COLO668 (cell line): ENCODE measurements around the gene ACTN2.

Source experiments
- DNase-seq: peaks from one replicate; lab custom pipeline; 2025; ENCODE audit not compliant: unreplicated experiment; lab: John Stamatoyannopoulos, UW

The ACTN2 gene

DNA sequence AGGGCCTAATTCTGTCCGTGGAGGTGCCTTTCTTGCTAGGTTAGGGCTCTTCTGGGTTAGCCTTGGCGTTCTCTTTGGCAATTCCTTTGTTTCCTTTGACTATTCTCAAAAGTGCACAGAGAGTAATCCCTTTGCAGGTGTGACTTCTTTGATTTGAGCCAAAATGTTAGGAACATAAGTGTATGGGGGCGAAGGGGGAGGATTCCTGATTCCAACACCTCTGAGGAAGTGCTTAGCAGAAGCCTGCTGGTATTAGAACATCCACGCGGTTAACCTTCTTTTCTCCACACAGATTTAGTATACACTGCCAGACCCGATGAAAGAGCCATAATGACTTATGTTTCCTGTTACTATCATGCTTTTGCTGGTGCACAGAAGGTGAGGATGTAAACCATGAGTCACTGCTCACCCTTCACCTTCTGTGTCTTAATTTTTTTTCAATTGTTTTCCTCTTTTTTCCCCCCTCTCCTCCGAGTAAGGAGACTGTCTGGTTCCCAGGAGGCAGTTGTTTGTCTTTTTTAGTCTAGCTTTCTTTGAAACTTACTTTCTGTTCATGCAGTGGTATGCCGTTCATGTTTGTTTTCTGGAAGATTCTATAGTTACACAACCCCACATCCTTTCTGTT is 48.0 kb downstream of the ACTN2 start:
- DNase-seq = no peak

DNA sequence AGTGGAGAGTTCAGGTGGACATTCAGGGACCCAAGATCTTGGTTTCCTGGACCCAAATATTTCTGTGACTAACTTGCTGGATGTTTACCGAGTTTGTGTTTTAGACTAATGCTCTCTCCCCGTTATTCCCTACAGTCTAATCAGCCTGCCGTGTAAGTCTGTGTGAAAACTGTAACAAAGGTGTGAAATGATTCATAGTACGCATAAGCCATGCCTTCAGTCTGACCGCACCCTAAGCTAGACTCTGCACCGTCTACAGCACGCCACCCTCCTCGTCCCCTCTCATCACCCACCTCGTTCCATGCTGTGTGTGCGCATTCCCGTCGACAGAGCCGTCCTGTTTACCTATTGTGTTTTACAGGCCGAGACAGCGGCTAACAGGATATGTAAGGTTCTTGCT is 50.5 kb downstream of the ACTN2 start:
- DNase-seq = no peak

DNA sequence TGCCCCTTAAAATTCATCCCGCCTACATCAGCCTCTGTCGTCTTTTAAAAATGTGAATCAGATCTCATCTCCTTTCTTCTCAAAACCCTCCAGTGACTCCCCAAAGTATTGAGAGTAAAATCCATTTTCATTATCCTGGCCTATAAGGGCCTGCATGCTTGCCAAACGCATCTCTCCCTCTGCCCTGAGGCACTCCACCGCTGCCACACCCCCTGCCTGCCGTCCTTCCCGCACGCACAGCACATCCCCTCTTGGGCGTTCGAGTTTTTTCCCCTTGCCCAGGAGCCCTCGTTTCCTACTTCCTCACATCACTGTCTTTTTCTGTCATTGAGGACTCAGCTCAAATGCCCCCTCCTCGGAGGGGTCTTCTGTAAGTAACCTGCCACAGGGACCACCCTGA is 55.5 kb downstream of the ACTN2 start:
- DNase-seq = no peak

DNA sequence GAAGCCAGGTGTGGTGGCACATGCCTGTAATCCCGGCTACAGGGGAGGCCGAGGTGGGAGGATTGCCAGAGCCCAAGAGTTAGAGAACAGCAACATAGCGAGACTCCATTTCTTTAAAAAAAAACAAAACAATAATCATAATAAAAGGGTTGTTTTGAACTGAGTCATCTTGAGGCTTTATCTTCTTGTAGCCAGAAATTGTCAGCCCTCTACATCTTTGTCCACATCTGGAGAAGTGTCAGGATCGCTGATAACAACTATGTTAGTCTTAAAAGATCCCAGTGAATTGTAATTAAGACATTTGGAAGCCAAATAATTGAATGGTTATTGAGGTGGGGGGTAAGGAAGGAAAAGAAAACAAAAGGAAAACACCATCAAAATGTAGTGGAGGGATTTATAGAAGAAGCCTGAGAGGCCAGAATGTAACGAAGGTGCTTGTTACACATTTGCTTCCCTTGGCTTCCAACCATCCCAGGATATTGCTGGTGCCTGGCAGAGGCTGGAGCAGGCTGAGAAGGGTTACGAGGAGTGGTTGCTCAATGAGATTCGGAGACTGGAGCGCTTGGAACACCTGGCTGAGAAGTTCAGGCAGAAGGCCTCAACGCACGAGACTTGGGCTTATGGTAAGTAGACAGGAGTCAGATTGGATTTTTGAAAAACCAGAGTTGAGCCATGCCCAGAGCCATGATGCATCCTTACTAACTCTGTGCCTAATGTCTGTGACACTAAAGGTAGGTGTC is 56.3 kb downstream of the ACTN2 start:
- DNase-seq = no peak

- DNase-seq = no peak
These were observed 58.2 kb downstream of the ACTN2 start for GRCh38 chr1:236744533-236744932.

DNA sequence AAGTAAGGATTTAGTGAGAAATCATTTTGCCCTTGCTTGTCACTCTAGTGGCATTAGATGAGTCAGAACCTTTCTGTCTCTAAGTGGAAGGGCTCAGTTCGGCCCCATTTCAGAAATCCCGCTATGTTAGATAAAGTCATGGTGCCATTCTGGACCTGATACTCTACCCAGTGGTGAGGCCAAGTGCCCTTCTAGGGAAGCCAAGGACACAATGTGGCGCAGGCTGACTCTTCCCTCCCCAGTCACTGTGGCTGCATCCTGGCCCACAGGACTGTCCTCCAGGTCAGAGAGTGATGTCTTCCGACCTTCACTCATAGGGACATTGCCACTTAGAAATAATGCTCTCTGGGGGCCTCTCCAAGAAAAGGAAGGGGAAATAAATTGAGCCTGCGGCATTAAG is 60.5 kb downstream of the ACTN2 start:
- no peak for DNase-seq

DNA sequence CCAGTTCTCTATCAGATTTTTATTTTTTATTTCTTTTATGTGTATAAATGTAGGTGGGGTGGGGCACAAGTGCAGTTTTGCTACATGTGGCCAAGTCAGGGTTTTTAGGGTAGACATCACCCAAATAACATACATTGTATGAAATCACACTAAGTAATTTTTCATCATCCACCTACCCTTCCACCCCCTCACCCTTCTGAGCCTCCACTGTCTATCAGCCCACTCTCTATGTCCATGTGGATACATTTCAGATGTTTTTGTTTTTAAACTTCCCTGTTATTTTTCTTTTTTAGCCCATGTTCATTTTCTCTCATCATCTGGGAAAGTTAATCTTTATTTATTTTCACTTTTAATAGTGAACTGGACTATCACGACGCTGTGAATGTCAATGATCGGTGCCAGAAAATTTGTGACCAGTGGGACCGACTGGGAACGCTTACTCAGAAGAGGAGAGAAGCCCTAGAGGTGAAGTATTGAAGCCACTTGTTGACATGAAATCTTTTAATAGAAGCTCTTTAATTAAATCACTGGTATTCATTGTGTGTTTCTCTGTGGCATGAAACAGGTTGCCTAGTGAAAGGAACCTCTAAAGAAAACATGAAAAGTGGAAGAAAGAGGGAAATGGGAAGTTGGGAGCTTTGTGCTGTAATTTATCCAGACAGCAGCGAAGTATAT is 61.1 kb downstream of the ACTN2 start:
- no peak for DNase-seq

DNA sequence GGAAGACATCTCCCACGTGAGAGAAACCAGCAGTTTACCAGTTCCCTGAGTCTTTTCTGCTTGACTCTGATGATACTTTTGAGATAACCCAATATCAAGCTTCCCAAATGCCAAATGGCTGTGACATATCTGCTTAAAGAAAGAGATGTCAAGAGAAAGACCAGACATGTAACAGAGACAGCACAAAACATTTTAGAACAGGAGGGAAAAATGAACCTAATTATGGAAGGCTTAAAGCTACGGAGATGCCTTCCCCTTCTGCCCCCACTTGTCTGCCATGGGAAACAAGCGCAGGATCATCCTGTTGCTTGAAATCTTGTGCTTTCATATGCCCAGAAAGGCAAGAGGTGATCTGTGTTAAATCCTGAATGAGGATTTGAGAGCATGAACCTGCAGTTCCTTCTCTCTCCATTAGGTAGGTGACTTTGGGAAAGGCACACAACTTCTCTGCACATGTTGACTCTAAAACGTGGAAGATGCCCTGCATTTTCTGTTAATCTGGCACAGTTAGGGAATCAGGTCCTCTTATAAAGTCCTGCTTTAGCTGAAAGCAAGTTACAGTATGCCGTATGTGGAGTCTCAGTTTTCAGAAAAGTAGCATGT is 62.1 kb downstream of the ACTN2 start:
- DNase-seq = no peak

DNA sequence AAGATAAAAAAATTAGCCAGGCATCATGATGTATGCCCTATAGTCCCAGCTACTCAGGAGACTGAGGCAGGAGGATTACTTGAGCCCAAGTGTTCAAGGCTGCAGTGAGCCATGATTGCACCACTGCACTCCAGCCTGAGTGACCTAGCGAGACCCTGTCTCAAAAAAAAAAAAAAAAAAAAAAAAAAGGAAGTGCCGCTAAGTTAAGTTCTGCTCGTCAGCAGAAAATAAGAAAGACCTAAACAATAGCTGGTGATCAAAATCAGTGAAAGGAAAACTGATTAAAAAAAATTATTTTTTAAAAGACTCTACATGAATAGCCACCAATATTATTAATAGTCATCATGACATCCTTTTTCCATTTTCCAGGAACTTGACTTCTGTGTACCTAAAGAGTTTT is 64.6 kb downstream of the ACTN2 start:
- no peak for DNase-seq

DNA sequence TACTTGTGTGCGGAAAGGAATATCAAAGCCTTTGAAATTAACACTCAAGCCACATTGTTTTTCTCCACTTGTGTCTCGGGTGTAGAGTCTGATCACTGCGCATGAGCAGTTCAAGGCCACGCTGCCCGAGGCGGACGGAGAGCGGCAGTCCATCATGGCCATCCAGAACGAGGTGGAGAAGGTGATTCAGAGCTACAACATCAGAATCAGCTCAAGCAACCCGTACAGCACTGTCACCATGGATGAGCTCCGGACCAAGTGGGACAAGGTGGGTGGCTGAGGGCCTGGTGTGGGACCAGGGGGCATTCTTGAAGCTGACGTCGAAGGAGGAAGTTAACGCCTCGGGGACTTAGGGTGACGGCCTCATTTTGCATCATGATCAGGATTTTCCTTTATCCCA is 65.1 kb downstream of the ACTN2 start:
- no peak for DNase-seq

- no peak for DNase-seq
These were observed 65.6 kb downstream of the ACTN2 start for GRCh38 chr1:236751935-236752334.

DNA sequence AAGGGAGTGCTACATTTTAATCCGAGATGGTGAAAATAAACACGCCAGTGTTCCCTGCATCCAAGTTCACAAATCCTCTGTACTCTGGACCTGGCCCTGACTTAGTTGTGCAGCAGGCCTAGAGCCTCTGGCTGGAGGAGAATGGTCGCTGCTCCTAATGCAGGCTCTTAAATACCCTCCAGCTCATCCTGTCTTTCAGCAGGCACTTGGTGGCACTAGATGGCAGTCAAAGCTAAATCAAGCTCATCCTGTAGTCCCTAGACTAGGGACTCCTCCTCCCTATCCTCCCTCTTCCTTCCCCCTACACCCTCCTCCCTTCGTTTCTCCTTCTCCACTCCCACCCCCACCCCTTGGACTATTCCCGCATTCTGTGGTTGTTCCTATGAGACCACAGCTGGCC is 67.2 kb downstream of the ACTN2 start:
- no peak for DNase-seq

DNA sequence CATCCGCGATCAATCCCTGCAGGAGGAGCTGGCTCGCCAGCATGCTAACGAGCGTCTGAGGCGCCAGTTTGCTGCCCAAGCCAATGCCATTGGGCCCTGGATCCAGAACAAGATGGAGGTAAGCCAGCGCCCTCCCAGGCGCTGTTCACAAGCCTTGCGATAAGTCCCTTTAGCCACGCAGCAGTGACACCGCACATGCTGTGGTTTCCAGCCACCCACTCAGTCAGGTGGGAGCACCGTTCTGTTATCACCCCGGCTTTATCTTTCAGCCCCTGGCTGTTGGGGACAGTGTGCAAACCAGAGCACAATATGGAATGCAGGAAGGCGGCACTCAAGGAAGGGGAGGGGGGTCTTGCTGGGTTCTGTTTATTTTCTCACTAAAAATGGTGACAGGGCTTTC is 67.7 kb downstream of the ACTN2 start:
- no peak for DNase-seq

DNA sequence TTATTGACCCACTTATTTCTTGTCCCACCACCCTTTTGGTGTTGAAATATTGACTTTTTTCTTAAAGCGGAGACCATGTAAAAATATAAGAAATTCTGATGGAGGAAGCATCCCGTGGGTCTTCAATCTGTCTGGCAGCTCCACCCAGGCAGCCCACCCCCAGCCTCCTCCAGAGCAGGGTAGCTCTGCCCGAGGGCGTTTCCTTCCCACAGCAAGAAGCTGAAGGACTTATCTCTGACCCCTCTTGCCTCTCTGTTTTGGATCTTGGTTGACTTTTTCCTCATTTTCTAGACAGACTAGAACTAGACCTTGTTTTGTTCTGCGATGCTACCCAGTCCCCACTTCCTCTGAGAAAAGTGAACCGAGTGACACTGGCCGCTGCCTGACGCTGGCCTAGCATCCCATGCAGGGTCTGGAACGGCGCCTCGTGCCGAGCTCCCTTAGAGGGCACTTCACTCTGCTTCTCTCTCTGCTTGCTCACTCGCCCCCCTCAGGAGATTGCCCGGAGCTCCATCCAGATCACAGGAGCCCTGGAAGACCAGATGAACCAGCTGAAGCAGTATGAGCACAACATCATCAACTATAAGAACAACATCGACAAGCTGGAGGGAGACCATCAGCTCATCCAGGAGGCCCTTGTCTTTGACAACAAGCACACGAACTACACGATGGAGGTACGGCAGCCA is 68.4 kb downstream of the ACTN2 start:
- no peak for DNase-seq

DNA sequence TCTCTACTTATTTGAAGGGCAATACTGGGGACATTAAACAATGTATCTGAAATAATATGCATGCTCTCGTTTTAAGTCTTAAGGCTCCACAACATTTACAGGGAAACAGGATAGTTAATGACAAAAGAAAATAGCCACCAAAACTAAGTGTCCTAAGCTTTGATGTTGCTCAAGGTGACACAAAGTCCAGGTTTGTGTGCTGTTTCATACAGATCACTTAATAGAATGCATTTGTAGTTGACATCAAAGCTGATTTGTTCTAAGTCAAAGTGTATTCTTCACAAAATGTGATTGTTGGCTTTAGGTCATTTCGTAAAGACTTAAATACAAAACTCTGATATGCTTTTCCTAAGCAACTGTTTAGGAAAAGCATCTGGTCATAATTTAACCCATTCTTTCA is 71.3 kb downstream of the ACTN2 start:
- DNase-seq = no peak

DNA sequence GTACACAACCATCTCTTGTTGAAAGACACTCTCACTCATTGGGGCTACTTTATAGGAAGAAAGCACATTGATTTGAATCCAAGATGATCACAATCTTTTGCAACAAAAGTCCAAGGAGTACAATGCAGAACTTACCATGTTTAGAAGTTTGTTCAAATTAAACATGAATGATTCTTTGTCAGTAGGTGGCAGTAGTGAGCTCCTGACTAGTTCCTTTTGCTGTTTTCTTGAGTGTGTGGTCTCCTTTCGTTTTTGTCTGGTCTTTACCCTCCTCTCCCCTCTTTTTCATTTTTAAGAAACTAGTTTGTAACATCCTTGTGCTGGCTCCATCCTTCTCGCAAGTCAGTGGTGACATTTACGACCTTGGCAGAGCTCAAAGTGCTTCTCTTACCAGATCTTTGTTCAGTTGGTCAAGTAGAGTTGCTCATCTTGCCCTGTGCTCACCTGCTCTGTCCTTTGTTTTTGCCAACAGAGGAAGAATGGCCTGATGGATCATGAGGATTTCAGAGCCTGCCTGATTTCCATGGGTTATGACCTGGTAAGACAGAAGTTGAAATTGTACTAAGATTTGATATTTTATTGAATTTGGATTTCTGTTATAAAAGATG is 73.1 kb downstream of the ACTN2 start:
- DNase-seq = no peak

DNA sequence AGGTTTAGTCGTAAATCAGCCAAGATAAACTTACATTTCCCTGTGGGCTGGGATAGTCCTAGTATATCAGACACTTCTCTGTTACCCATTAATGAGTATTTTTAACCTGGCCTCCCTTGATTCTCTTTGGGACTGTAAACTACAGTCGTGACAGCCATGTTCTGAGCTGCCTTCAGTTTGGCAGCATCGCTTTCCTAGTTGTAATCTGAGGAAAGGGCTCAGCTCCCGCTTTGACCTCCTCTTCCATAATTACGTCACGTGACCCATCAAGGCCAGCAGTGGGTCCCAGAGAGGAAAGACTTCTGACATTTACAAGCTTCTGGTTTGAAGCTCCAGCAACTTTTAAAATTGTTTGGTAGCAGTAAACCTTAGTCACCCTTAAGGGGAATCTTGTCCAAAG is 74.2 kb downstream of the ACTN2 start:
- DNase-seq = no peak

GRCh38 chr1:236760986-236761385 is 74.7 kb downstream of the ACTN2 start:
- DNase-seq = no peak

- DNase-seq = no peak
These were observed 75.3 kb downstream of the ACTN2 start for GRCh38 chr1:236761397-236762132.

- no peak for DNase-seq
These were observed 76.1 kb downstream of the ACTN2 start for GRCh38 chr1:236762410-236762809.
